Measurements from ENCODE around the gene BLOC1S3. TPM values are rescaled to one million over a fixed set of nuclear protein-coding genes. Genes with fewer than 3 reads are reported as not detected.
A peak's percentile ranks its signal among the peaks of the same experiment; 100 is the strongest.

The BLOC1S3 gene, protein sequence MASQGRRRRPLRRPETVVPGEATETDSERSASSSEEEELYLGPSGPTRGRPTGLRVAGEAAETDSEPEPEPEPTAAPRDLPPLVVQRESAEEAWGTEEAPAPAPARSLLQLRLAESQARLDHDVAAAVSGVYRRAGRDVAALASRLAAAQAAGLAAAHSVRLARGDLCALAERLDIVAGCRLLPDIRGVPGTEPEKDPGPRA
- polyA plus RNA-seq (2011; rRNA removed) (7.5 and 10.5 TPM in 2 replicates), polyA plus RNA-seq (2017; fragmentation: RNase III; extraction: RNeasy Plus Mini Kit Qiagen cat#74134 plus additional on column Dnase treatment) (8.2 to 12.2 TPM (median 10.6 TPM) in 3 replicates), polyA minus RNA-seq (2011; rRNA and poly(A)+ RNA removed) (14.9 and 15.0 TPM in 2 replicates)
- polyA plus RNA-seq (2012; cell fraction: cytosol; rRNA removed) = 5.4 and 7.6 TPM in 2 replicates
- polyA plus RNA-seq (2012; cell fraction: nucleus; rRNA removed) = 6.9 and 8.4 TPM in 2 replicates

- POLR2A ChIA-PET = interaction anchor here (0.6 to 3.3 kb wide), 14 partner anchors 8 to 515 kb away, joined by 3 to 23 read pairs (median 3); partner anchors contain the start of genes GEMIN7 and PPP1R37
- CTCF ChIA-PET = interaction anchor here (0.6 to 2.5 kb wide), 17 partner anchors 8 to 261 kb away, joined by 3 to 18 read pairs (median 5); partner anchors contain the start of genes NKPD1 and PPP1R13L
- TF ChIP-seq MAZ (IDR thresholded peaks at IDR 0.05; ENCODE audit: borderline replicate concordance, low read depth, low read length) (no peak), SREBF2 (IDR thresholded peaks at IDR 0.05) (no peak), CHD4 (IDR thresholded peaks at IDR 0.05; ENCODE audit: borderline replicate concordance) (no peak), ZSCAN20 (CRISPR knock-in tag; IDR thresholded peaks at IDR 0.05) (no peak), CEBPB (IDR thresholded peaks at IDR 0.05) (peak; percentile 61 to 81; a peak in 3 of 4 replicates), MAX (IDR thresholded peaks at IDR 0.05) (peak; percentile 99), EHF (CRISPR knock-in tag; IDR thresholded peaks at IDR 0.05) (no peak), HOXB5 (CRISPR knock-in tag; IDR thresholded peaks at IDR 0.05) (no peak), FOSB (CRISPR knock-in tag; IDR thresholded peaks at IDR 0.05) (no peak), ATOH8 (CRISPR knock-in tag; IDR thresholded peaks at IDR 0.05; ENCODE audit: low read depth) (no peak), KDM5A (IDR thresholded peaks at IDR 0.05) (no peak), PHF8 (IDR thresholded peaks at IDR 0.05; ENCODE audit: borderline replicate concordance, low read depth) (no peak), HOXB13 (CRISPR knock-in tag; IDR thresholded peaks at IDR 0.05; ENCODE audit: low read depth) (no peak), ZNF302 (CRISPR knock-in tag; IDR thresholded peaks at IDR 0.05) (no peak), TFCP2L1 (CRISPR knock-in tag; IDR thresholded peaks at IDR 0.05) (no peak), ELK1 (IDR thresholded peaks at IDR 0.05; ENCODE audit: low read depth, low read length) (no peak), FOXS1 (CRISPR knock-in tag; IDR thresholded peaks at IDR 0.05) (no peak), TP53 (CRISPR knock-in tag; IDR thresholded peaks at IDR 0.05) (no peak), HDAC2 (IDR thresholded peaks at IDR 0.05) (no peak), KDM1A (IDR thresholded peaks at IDR 0.05; ENCODE audit: low read depth) (no peak), JUN (IDR thresholded peaks at IDR 0.05) (peak in 1 of 2 experiments; percentile 21; a peak in 1 of 5 replicates), ESRRA (IDR thresholded peaks at IDR 0.05; ENCODE audit: borderline replicate concordance, low read length) (no peak), CHD2 (IDR thresholded peaks at IDR 0.05; ENCODE audit: low read length, partially characterized antibody) (no peak)
- TF ChIP-seq, protein P1, sequence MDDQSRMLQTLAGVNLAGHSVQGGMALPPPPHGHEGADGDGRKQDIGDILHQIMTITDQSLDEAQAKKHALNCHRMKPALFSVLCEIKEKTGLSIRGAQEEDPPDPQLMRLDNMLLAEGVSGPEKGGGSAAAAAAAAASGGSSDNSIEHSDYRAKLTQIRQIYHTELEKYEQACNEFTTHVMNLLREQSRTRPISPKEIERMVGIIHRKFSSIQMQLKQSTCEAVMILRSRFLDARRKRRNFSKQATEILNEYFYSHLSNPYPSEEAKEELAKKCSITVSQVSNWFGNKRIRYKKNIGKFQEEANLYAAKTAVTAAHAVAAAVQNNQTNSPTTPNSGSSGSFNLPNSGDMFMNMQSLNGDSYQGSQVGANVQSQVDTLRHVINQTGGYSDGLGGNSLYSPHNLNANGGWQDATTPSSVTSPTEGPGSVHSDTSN (IDR thresholded peaks at IDR 0.05) = no peak; the same call in none of the 2 replicates
- TF ChIP-seq, protein P2, sequence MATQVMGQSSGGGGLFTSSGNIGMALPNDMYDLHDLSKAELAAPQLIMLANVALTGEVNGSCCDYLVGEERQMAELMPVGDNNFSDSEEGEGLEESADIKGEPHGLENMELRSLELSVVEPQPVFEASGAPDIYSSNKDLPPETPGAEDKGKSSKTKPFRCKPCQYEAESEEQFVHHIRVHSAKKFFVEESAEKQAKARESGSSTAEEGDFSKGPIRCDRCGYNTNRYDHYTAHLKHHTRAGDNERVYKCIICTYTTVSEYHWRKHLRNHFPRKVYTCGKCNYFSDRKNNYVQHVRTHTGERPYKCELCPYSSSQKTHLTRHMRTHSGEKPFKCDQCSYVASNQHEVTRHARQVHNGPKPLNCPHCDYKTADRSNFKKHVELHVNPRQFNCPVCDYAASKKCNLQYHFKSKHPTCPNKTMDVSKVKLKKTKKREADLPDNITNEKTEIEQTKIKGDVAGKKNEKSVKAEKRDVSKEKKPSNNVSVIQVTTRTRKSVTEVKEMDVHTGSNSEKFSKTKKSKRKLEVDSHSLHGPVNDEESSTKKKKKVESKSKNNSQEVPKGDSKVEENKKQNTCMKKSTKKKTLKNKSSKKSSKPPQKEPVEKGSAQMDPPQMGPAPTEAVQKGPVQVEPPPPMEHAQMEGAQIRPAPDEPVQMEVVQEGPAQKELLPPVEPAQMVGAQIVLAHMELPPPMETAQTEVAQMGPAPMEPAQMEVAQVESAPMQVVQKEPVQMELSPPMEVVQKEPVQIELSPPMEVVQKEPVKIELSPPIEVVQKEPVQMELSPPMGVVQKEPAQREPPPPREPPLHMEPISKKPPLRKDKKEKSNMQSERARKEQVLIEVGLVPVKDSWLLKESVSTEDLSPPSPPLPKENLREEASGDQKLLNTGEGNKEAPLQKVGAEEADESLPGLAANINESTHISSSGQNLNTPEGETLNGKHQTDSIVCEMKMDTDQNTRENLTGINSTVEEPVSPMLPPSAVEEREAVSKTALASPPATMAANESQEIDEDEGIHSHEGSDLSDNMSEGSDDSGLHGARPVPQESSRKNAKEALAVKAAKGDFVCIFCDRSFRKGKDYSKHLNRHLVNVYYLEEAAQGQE (IDR thresholded peaks at IDR 0.05) = no peak
- TF ChIP-seq, protein P3, sequence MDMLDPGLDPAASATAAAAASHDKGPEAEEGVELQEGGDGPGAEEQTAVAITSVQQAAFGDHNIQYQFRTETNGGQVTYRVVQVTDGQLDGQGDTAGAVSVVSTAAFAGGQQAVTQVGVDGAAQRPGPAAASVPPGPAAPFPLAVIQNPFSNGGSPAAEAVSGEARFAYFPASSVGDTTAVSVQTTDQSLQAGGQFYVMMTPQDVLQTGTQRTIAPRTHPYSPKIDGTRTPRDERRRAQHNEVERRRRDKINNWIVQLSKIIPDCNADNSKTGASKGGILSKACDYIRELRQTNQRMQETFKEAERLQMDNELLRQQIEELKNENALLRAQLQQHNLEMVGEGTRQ (IDR thresholded peaks at IDR 0.05) = peak; percentile 98
- TF ChIP-seq, protein P4, sequence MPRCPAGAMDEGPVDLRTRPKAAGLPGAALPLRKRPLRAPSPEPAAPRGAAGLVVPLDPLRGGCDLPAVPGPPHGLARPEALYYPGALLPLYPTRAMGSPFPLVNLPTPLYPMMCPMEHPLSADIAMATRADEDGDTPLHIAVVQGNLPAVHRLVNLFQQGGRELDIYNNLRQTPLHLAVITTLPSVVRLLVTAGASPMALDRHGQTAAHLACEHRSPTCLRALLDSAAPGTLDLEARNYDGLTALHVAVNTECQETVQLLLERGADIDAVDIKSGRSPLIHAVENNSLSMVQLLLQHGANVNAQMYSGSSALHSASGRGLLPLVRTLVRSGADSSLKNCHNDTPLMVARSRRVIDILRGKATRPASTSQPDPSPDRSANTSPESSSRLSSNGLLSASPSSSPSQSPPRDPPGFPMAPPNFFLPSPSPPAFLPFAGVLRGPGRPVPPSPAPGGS (IDR thresholded peaks at IDR 0.05) = 0 out of 3 replicates have a peak, but pooled peaks have one; percentile 57
- TF ChIP-seq, protein P5, sequence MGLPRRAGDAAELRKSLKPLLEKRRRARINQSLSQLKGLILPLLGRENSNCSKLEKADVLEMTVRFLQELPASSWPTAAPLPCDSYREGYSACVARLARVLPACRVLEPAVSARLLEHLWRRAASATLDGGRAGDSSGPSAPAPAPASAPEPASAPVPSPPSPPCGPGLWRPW (IDR thresholded peaks at IDR 0.05) = no peak
Measured at GRCh38 chr19:45178262-45179071, at the start of gene BLOC1S3. Gene BLOC1S3, plus strand, starts transcription at chr19:45178784. Its CDS starts 513 bp downstream, at chr19:45179297.

More at GRCh38 chr19:45178262-45179071, at the start of gene BLOC1S3:
- Histone ChIP-seq H3K4me2 (peak within 1 kb of the TSS; percentile 92), H3K4me3 (peak within 1 kb of the TSS; percentile 71), H3K4me1 (peaks cover 11% of the 10 kb centered on the region; the same call in 2 of the 3 replicates), H3K27ac (peak within 1 kb of the TSS; percentile 76 to 85), H3K9me3 (no peaks in the 10 kb centered on the region)
- DNase-seq (ENCODE audit: low read depth in 1 of 2, low spot score in 1 of 2) = peak; percentile 100
- 2% methylated on average over 51 of the region's 51 CpGs for WGBS (ENCODE audit: missing lambda C conversion rate)
- FAIRE-seq = peak; percentile 68
- peak; percentile 87 to 94 for ATAC-seq

Measured in A549 (cell line).